ENCODE data around the gene GYG2.
"Not testable (repeated sequence)": the region's sequence is repeated elsewhere in the genome, so short reads cannot be mapped to it uniquely, and the experiment has no call there.

The GYG2 gene

GRCh38 chrX:2863646-2864045 is 34.9 kb downstream of the GYG2 start:
- no peak overlapping the region for H3K4me3 ChIP-seq (ENCODE audit: low read depth, low read length)

- H3K4me3 ChIP-seq (ENCODE audit: low read depth, low read length), result no peak overlapping the region
Measured at GRCh38 chrX:2867206-2867605, 38.5 kb downstream of the GYG2 start.

GRCh38 chrX:2870650-2871049 is 41.9 kb downstream of the GYG2 start:
- H3K4me3 ChIP-seq (ENCODE audit: low read depth, low read length), result no peak overlapping the region

GRCh38 chrX:2871831-2872230 is 43.1 kb downstream of the GYG2 start:
- no peak overlapping the region for H3K4me3 ChIP-seq (ENCODE audit: low read depth, low read length)

- H3K4me3 ChIP-seq (ENCODE audit: low read depth, low read length), result no peak overlapping the region
Measured at GRCh38 chrX:2872671-2873277, 44.0 kb downstream of the GYG2 start.

GRCh38 chrX:2874222-2875135 is 45.7 kb downstream of the GYG2 start:
- no peak overlapping the region for H3K4me3 ChIP-seq (ENCODE audit: low read depth, low read length)

- H3K4me3 ChIP-seq (ENCODE audit: low read depth, low read length), result no peak overlapping the region
Measured at GRCh38 chrX:2875136-2875481, 46.4 kb downstream of the GYG2 start.

- H3K4me3 ChIP-seq (ENCODE audit: low read depth, low read length), result no peak overlapping the region
Measured at GRCh38 chrX:2875798-2876399, 47.2 kb downstream of the GYG2 start.

GRCh38 chrX:2878563-2878962 is 49.8 kb downstream of the GYG2 start:
- no peak overlapping the region for H3K4me3 ChIP-seq (ENCODE audit: low read depth, low read length)

GRCh38 chrX:2879670-2880069 is 50.9 kb downstream of the GYG2 start:
- no peak overlapping the region for H3K4me3 ChIP-seq (ENCODE audit: low read depth, low read length)

GRCh38 chrX:2883770-2884169 is 55.0 kb downstream of the GYG2 start:
- H3K4me3 ChIP-seq (ENCODE audit: low read depth, low read length), result no peak overlapping the region

GRCh38 chrX:2888309-2888708 is 59.6 kb downstream of the GYG2 start:
- no peak overlapping the region for H3K4me3 ChIP-seq (ENCODE audit: low read depth, low read length)

GRCh38 chrX:2889045-2889605 is 60.4 kb downstream of the GYG2 start:
- no peak overlapping the region for H3K4me3 ChIP-seq (ENCODE audit: low read depth, low read length)

- H3K4me3 ChIP-seq (ENCODE audit: low read depth, low read length), result not testable (repeated sequence)
Measured at GRCh38 chrX:2889706-2890490, 61.2 kb downstream of the GYG2 start.

- not testable (repeated sequence) for H3K4me3 ChIP-seq (ENCODE audit: low read depth, low read length)
Measured at GRCh38 chrX:2890536-2891460, 62.1 kb downstream of the GYG2 start.

GRCh38 chrX:2892816-2893215 is 64.1 kb downstream of the GYG2 start:
- no peak overlapping the region for H3K4me3 ChIP-seq (ENCODE audit: low read depth, low read length)

GRCh38 chrX:2894885-2895292 is 66.2 kb downstream of the GYG2 start:
- H3K4me3 ChIP-seq (ENCODE audit: low read depth, low read length), result no peak overlapping the region

GRCh38 chrX:2897311-2897689 is 68.6 kb downstream of the GYG2 start:
- H3K4me3 ChIP-seq (ENCODE audit: low read depth, low read length), result no peak overlapping the region

GRCh38 chrX:2897690-2898623 is 69.2 kb downstream of the GYG2 start:
- H3K4me3 ChIP-seq (ENCODE audit: low read depth, low read length), result not testable (repeated sequence)

Data from iPS-11a (cell line).